Esophagus squamous epithelium (tissue), 5 donors: ENCODE results near the gene EDN3. TPM values are rescaled to one million over a fixed set of nuclear protein-coding genes. Genes with fewer than 3 reads are reported as not detected.

Experiments used
- DNase-seq: peaks from one replicate; lab custom pipeline; 2025; lab: John Stamatoyannopoulos, UW
- H3K27ac ChIP-seq, 4 donors: fragments of 200-600 bp; sonication (generic); one replicate each; pipeline ENCODE4 v1.5.1; 2016 to 2019; ENCODE audit warnings: mild to moderate bottlenecking in 1 of 4
- H3K27me3 ChIP-seq, 4 donors: fragments of 200-600 bp; sonication (generic); 1 replicate in 3 of 4; 2 replicates in 1 of 4; pipeline versions ENCODE4 v1.5.1 to v1.6.0; 2017 to 2021; ENCODE audit warnings: antibody characterized with exemption in 1 of 4
- H3K36me3 ChIP-seq, 3 donors: fragments of 200-600 bp; sonication (generic); one replicate each; pipeline ENCODE4 v1.5.1; 2016 to 2019
- H3K4me1 ChIP-seq, 3 donors: fragments of 200-600 bp; sonication (generic); one replicate each; pipeline ENCODE4 v1.5.1; 2017 to 2019
- H3K4me3 ChIP-seq, 4 donors: fragments of 200-600 bp; sonication (generic); 1 replicate in 3 of 4; 2 replicates in 1 of 4; pipeline ENCODE4 v1.5.1; 2016 to 2019; ENCODE audit warnings: mild to moderate bottlenecking in 2 of 4, moderate library complexity in 1 of 4
- H3K9me3 ChIP-seq, 3 donors: fragments of 200-600 bp; sonication (generic); one replicate each; pipeline ENCODE4 v1.5.1; 2016 to 2019
- POLR2A ChIP-seq, 4 donors: fragments of 450-650 bp; IDR thresholded peaks; one replicate each; pipeline ENCODE4 v1.6.1; 2017; ENCODE audit warnings: antibody characterized with exemption in 4 of 4, mild to moderate bottlenecking in 4 of 4, moderate library complexity in 3 of 4
- WGBS, 2 donors: methylation state at CpG; one replicate each; pipeline ENCODE4 v1.1.5; 2018; 5-methylcytosine and 5-hydroxymethylcytosine counted together
- intact Hi-C: fragments of 100-400 bp; cut with DNase I; formaldehyde crosslinking; loops from one replicate; pipeline ENCODE4 v1.15.0; 2022
- total RNA-seq, 4 donors: library from RNA; depleted of rRNA; stranded (reverse); fragments of >200 nt; gene quantifications; one replicate each; pipeline ENCODE4 v1.1.0, GENCODE V29; 2016
- TF ChIP-seq, protein P1 (sequence below), 6 experiments: fragments of 450-650 bp in 4 of 6; fragments of 200-600 bp in 2 of 6; sonication (generic) in 2 of 6; IDR thresholded peaks; one replicate each; pipeline ENCODE4 v1.5.1; 2016 to 2019; ENCODE audit warnings: antibody characterized with exemption in 6 of 6, mild to moderate bottlenecking in 4 of 6, moderate library complexity in 4 of 6
- donor health status: DM: yes; HTN: yes; CAD: no.

The EDN3 gene
- total RNA-seq, 4 donors from 2014 or later = 7.5 to 65.2 (median 16.6) TPM

DNA sequence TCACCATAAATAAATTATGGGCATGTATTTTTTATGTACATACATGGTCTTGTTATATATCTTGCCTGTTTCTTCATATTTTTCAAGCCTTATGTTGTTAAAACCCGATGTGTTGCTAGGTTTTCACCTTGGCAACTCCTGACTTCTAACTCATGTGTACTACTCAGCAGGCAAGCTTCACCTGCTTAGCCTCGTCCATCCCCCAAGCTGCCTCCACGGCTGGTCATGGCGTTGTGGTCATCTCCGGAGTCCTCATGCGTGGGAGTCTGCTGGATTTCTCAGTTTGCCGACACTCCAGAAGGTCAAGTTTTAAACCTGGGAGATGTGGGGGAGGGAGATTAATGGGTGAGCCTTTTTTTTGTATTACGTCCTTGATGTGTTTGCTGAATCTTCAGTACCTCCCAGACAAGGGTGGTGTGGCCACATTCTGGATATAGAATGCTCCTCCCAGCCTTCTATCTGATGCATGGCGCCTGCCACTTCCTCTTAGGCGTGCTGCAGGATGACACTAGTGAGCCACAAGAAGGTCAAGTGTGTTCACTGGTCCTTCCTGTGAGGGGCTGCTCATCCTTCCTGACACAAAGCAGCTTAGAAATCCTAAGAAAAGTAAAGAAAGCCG lies 26.6 kb upstream of the EDN3 start:
- H3K9me3 ChIP-seq = no peaks in the 10 kb centered on the region
- intact Hi-C loops = no loop called here
- peaks cover 0 to 48% (median 0%) of the 10 kb centered on the region in 4 donors for H3K27me3 ChIP-seq
- no peak for TF ChIP-seq POLR2A (IDR thresholded peaks at IDR 0.05)
- TF ChIP-seq, protein P1, sequence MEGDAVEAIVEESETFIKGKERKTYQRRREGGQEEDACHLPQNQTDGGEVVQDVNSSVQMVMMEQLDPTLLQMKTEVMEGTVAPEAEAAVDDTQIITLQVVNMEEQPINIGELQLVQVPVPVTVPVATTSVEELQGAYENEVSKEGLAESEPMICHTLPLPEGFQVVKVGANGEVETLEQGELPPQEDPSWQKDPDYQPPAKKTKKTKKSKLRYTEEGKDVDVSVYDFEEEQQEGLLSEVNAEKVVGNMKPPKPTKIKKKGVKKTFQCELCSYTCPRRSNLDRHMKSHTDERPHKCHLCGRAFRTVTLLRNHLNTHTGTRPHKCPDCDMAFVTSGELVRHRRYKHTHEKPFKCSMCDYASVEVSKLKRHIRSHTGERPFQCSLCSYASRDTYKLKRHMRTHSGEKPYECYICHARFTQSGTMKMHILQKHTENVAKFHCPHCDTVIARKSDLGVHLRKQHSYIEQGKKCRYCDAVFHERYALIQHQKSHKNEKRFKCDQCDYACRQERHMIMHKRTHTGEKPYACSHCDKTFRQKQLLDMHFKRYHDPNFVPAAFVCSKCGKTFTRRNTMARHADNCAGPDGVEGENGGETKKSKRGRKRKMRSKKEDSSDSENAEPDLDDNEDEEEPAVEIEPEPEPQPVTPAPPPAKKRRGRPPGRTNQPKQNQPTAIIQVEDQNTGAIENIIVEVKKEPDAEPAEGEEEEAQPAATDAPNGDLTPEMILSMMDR (IDR thresholded peaks at IDR 0.05) = no peak
- WGBS, 2 donors = 72 to 76% methylated on average over 9 to 11 of the region's 11 CpGs
- H3K36me3 ChIP-seq = no peaks in the 10 kb centered on the region
- H3K4me3 ChIP-seq = no peak overlapping the region
- no peak overlapping the region for H3K27ac ChIP-seq
- H3K4me1 ChIP-seq = no peaks in the 10 kb centered on the region
- no peak for DNase-seq

DNA sequence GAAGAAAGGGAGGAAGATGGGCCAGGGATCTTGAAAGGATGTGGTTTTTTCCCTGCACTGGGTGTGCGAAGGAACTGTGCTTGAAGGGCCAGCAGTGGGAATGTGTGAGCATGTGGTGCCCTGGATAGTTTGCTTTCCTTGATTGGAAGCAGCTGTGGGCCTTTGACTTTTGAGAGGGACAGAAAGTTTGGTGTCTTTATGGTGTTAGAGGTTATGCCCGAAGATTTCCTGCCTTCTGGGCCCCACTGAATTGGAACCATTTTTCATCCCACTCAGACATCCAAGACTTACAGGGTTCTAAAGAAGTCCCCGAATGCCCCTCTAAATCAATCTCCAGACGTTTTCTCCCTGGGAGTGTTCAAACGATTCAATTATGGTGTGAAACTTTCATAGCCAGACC lies 23.5 kb upstream of the EDN3 start:
- Histone ChIP-seq H3K27me3 (peaks cover 0 to 31% (median 0%) of the 10 kb centered on the region in 4 donors), H3K4me1 (no peaks in the 10 kb centered on the region), H3K36me3 (no peaks in the 10 kb centered on the region), H3K9me3 (no peaks in the 10 kb centered on the region), H3K27ac (no peak overlapping the region), H3K4me3 (no peak overlapping the region)
- no peak for DNase-seq
- 68 to 76% methylated on average over 5 of the region's 5 CpGs for WGBS, 2 donors
- intact Hi-C loops = no loop called here
- TF ChIP-seq, protein P1 (IDR thresholded peaks at IDR 0.05) = no peak
- TF ChIP-seq POLR2A (IDR thresholded peaks at IDR 0.05) = no peak

DNA sequence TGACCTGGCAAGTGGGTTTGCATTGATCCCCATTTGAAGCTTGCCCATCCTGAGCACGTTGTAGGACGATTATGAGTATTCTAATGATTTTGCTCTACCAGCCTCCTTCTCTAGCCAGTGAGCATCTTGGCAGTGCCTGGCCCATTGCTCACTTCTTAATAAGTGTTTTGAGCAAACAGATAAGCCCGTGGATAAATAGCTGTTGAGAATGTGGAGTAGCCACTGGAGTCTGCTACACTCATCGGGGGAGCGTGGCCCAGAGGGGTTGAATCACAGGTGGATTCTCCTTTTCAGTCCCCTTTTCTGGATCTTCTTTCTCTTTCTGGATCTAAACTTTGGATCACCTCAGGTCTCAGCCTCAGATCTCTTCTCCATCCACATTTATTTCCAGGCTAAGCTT lies 15.9 kb upstream of the EDN3 start:
- no peak overlapping the region for H3K27ac ChIP-seq
- H3K4me3 ChIP-seq = no peak overlapping the region
- no peaks in the 10 kb centered on the region for H3K36me3 ChIP-seq
- intact Hi-C loops = no loop called here
- 82 to 83% methylated on average over 4 to 5 of the region's 5 CpGs for WGBS, 2 donors
- no peaks in the 10 kb centered on the region for H3K9me3 ChIP-seq
- H3K27me3 ChIP-seq = peaks cover 0 to 5% (median 0%) of the 10 kb centered on the region in 4 donors
- DNase-seq = no peak
- no peaks in the 10 kb centered on the region for H3K4me1 ChIP-seq
- TF ChIP-seq POLR2A (IDR thresholded peaks at IDR 0.05) = no peak
- TF ChIP-seq, protein P1 (IDR thresholded peaks at IDR 0.05) = no peak

DNA sequence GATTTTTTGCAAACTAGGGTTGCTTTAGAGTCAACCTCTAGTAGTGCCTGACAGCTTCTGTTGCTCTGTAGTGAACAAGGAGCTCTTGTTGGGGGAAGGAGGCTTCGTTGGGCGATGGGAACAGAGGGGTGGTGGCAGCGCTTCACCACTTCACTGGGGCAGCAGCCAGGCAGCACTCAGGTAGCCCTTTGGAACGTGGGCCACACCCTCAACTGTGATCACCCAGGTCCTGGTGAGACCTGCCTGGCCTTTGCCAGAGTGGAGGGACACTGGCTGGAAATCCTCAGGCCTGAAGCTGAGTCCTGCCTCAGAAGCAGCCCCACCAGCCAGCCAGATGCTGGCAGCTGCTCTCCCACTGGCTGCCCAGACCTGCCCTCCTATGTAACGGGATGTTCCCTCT lies 10.4 kb upstream of the EDN3 start:
- no peak for DNase-seq
- Histone ChIP-seq H3K27ac (no peak overlapping the region), H3K36me3 (no peaks in the 10 kb centered on the region), H3K4me1 (peaks cover 0 to 31% (median 0%) of the 10 kb centered on the region in 3 donors), H3K9me3 (no peaks in the 10 kb centered on the region), H3K4me3 (no peak overlapping the region), H3K27me3 (peaks cover 0 to 33% (median 0%) of the 10 kb centered on the region in 4 donors)
- intact Hi-C loops = no loop called here
- 58 to 61% methylated on average over 1 to 4 of the region's 5 CpGs for WGBS, 2 donors
- TF ChIP-seq, protein P1 (IDR thresholded peaks at IDR 0.05) = no peak
- TF ChIP-seq POLR2A (IDR thresholded peaks at IDR 0.05) = no peak

DNA sequence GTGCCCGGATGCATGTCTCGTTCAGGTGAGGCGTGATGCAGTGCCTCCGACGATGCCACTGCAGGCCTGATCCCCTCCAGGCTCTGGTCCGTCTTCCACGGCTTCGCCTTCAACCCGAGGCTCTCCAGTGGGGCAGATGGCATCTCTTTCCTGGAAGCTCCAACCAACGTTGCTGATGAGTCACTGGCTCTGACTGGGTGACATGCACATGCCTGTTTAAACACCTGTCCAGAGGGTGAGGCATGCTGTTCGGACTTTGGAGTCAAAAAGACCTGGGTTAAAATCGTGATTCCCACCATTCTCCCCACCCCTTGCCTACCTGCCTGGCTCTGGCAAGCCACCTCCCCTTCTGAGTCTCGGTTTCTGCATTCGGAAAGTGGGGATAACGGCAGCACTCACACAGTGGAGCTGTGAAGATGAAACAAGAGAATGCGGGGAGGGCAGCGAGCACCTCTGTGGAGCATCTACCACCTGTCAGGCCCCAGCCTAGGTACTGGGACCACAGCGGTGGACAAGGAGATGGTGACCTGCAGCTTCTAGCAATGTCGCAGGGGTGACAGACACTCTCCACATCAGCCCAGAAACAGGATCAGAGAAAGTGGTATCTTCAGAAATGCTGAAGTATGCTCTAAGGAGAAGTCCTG lies 8.5 kb upstream of the EDN3 start:
- intact Hi-C loops = no loop called here
- TF ChIP-seq, protein P1 (IDR thresholded peaks at IDR 0.05) = no peak
- no peak for TF ChIP-seq POLR2A (IDR thresholded peaks at IDR 0.05)
- no peaks in the 10 kb centered on the region for H3K9me3 ChIP-seq
- DNase-seq = no peak
- no peak overlapping the region for H3K27ac ChIP-seq
- 65 to 70% methylated on average over 12 to 18 of the region's 19 CpGs for WGBS, 2 donors
- peaks cover 0 to 31% (median 0%) of the 10 kb centered on the region in 3 donors for H3K4me1 ChIP-seq
- H3K27me3 ChIP-seq = peaks cover 0 to 40% (median 0%) of the 10 kb centered on the region in 4 donors
- no peaks in the 10 kb centered on the region for H3K36me3 ChIP-seq
- no peak overlapping the region for H3K4me3 ChIP-seq
